ENCODE data around the gene MAST4.
"Not testable (repeated sequence)": the region's sequence is repeated elsewhere in the genome, so short reads cannot be mapped to it uniquely, and the experiment has no call there.

MAST4 gene

GRCh38 chr5:67123819-67124218, 527.6 kb downstream of the MAST4 start:
- no peak for DNase-seq (ENCODE audit: low read depth in 2 of 2)

GRCh38 chr5:67124556-67124955, 528.4 kb downstream of the MAST4 start:
- no peak for DNase-seq (ENCODE audit: low read depth in 2 of 2)

GRCh38 chr5:67127347-67127895, 531.2 kb downstream of the MAST4 start:
- not testable (repeated sequence) for DNase-seq (ENCODE audit: low read depth in 2 of 2)

GRCh38 chr5:67129768-67130167, 533.6 kb downstream of the MAST4 start:
- DNase-seq (ENCODE audit: low read depth in 2 of 2), result no peak

GRCh38 chr5:67133217-67133616, 537.0 kb downstream of the MAST4 start:
- DNase-seq (ENCODE audit: low read depth in 2 of 2), result no peak

GRCh38 chr5:67133776-67134175, 537.6 kb downstream of the MAST4 start:
- DNase-seq (ENCODE audit: low read depth in 2 of 2), result no peak

- no peak for DNase-seq (ENCODE audit: low read depth in 2 of 2)
Observed at GRCh38 chr5:67135381-67135984, 539.3 kb downstream of the MAST4 start.

GRCh38 chr5:67139030-67139429, 542.8 kb downstream of the MAST4 start:
- DNase-seq (ENCODE audit: low read depth in 2 of 2), result no peak

GRCh38 chr5:67140413-67140812, 544.2 kb downstream of the MAST4 start:
- DNase-seq (ENCODE audit: low read depth in 2 of 2), result no peak

- no peak for DNase-seq (ENCODE audit: low read depth in 2 of 2)
Observed at GRCh38 chr5:67141644-67142043, 545.5 kb downstream of the MAST4 start.

- no peak for DNase-seq (ENCODE audit: low read depth in 2 of 2)
Observed at GRCh38 chr5:67142816-67143215, 546.6 kb downstream of the MAST4 start.

GRCh38 chr5:67143549-67143948, 547.4 kb downstream of the MAST4 start:
- no peak for DNase-seq (ENCODE audit: low read depth in 2 of 2)

GRCh38 chr5:67144183-67144639, 548.0 kb downstream of the MAST4 start:
- DNase-seq (ENCODE audit: low read depth in 2 of 2), result no peak

GRCh38 chr5:67146574-67146973, 550.4 kb downstream of the MAST4 start:
- DNase-seq (ENCODE audit: low read depth in 2 of 2), result no peak

- DNase-seq (ENCODE audit: low read depth in 2 of 2), result no peak
Observed at GRCh38 chr5:67146981-67147380, 550.8 kb downstream of the MAST4 start.

- no peak for DNase-seq (ENCODE audit: low read depth in 2 of 2)
Observed at GRCh38 chr5:67147760-67148159, 551.6 kb downstream of the MAST4 start.

GRCh38 chr5:67149057-67149950, 553.1 kb downstream of the MAST4 start:
- DNase-seq (ENCODE audit: low read depth in 2 of 2), result no peak

GRCh38 chr5:67149951-67150523, 553.8 kb downstream of the MAST4 start:
- DNase-seq (ENCODE audit: low read depth in 2 of 2), result no peak

GRCh38 chr5:67152400-67152799, 556.2 kb downstream of the MAST4 start:
- no peak for DNase-seq (ENCODE audit: low read depth in 2 of 2)

- no peak for DNase-seq (ENCODE audit: low read depth in 2 of 2)
Observed at GRCh38 chr5:67153292-67153691, 557.1 kb downstream of the MAST4 start.

- DNase-seq (ENCODE audit: low read depth in 2 of 2), result no peak
Observed at GRCh38 chr5:67154556-67155206, 558.5 kb downstream of the MAST4 start.

Measured in stimulated activated CD8-positive, alpha-beta memory T cell treated with anti-CD3 and anti-CD28 coated beads, Interleukin-7, amount 100 ng/mL, for 1 hour (primary cell).